Muscle of leg (tissue), 11 donors: Measurements from ENCODE around the gene PGAM1. TPM values are rescaled to one million over a fixed set of nuclear protein-coding genes. Genes with fewer than 3 reads are reported as not detected.
A peak's percentile ranks its signal among the peaks of the same experiment; 100 is the strongest.

ENCODE experiments used
- DNase-seq: peaks from one replicate; pipeline ENCODE4 v3.0.0; 2013
- H3K27ac ChIP-seq: one replicate; pipeline ENCODE4 v1.5.1; 2013; ENCODE audit warnings: mild to moderate bottlenecking, low read length, control low read depth
- H3K27me3 ChIP-seq: one replicate; pipeline ENCODE4 v1.6.1; 2013; ENCODE audit warnings: low read length; ENCODE audit not compliant: control insufficient read depth, insufficient read depth
- H3K36me3 ChIP-seq: one replicate; pipeline ENCODE4 v1.6.1; 2013; ENCODE audit warnings: low read length; ENCODE audit not compliant: control insufficient read depth, insufficient read depth
- H3K4me1 ChIP-seq: one replicate; pipeline ENCODE4 v1.6.1; 2013; ENCODE audit warnings: low read length; ENCODE audit not compliant: control insufficient read depth, insufficient read depth
- H3K4me3 ChIP-seq: one replicate; pipeline ENCODE4 v1.5.1; 2013; ENCODE audit warnings: low read length, control low read depth
- H3K9me3 ChIP-seq: replicated peaks from 2 replicates; pipeline ENCODE4 v1.6.1; 2013; ENCODE audit warnings: low read depth, low read length; ENCODE audit not compliant: control insufficient read depth
- WGBS: methylation state at CpG from one replicate; pipeline ENCODE4 v1.1.5; 2013; ENCODE audit warnings: missing lambda C conversion rate; ENCODE audit not compliant: insufficient coverage; 5-methylcytosine and 5-hydroxymethylcytosine counted together
- polyA plus RNA-seq, 8 donors: library from polyadenylated mRNA; unstranded; fragments of 120-200 nt; gene quantifications; one replicate each; pipeline versions ENCODE4 v1.2.1 to v1.2.3, GENCODE V29; 2013; ENCODE audit warnings: inconsistent platforms in 1 of 8, low replicate concordance in 1 of 8; ENCODE audit not compliant: insufficient read length in 8 of 8, insufficient read depth in 1 of 8
- total RNA-seq: library from RNA; stranded (reverse); fragments of 120-200 nt; gene quantifications from one replicate; pipeline ENCODE4 v1.2.4, GENCODE V29; 2013

The PGAM1 gene
- total and polyA plus RNA-seq, 9 donors: 102 to 160 (median 111) TPM

DNA sequence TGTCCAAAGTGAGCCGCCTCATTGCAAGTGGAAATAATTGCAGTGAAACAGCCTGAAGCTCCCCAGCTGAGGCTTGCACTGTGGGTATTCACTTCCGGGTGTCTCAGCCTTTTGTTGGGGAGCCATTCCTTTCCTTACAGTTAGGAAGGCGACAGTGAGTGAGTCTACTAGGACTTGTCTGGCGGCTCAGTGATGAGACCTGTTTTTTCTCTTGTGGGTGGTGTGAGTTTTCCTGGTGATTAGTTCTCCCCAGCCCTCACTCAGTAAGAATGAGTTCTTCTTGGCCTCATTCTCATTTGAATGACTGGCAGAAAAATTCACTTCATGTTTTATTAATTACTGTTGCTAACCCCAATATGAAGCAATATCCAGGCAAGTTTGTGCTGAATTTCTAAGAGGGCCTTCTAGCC lies 2.6 kb downstream of the PGAM1 start:
- WGBS: 40% methylated on average over 1 of the region's 4 CpGs
- H3K27ac ChIP-seq: no peak overlapping the region
- H3K27me3 ChIP-seq: no peaks in the 10 kb centered on the region
- H3K4me1 ChIP-seq: peaks cover 23% of the 10 kb centered on the region
- peaks cover 27% of the 10 kb centered on the region for H3K36me3 ChIP-seq
- no peak overlapping the region for H3K4me3 ChIP-seq
- no peak for DNase-seq
- no peaks in the 10 kb centered on the region for H3K9me3 ChIP-seq

GRCh38 chr10:97434055-97434454 lies 8.1 kb downstream of the PGAM1 start:
- H3K36me3 ChIP-seq: peaks cover 69% of the 10 kb centered on the region

GRCh38 chr10:97434557-97434956 lies 8.6 kb downstream of the PGAM1 start:
- no peak overlapping the region for H3K4me3 ChIP-seq

More at GRCh38 chr10:97434055-97434454, 8.1 kb downstream of the PGAM1 start:
- no peak for DNase-seq
- Histone ChIP-seq H3K4me3 (no peak overlapping the region), H3K27ac (no peak overlapping the region), H3K9me3 (no peaks in the 10 kb centered on the region), H3K27me3 (no peaks in the 10 kb centered on the region), H3K4me1 (no peaks in the 10 kb centered on the region)

GRCh38 chr10:97435211-97435610 lies 9.2 kb downstream of the PGAM1 start:
- 98% methylated on average over 5 of the region's 6 CpGs for WGBS
- H3K9me3 ChIP-seq: no peaks in the 10 kb centered on the region
- peaks cover 69% of the 10 kb centered on the region for H3K36me3 ChIP-seq
- H3K27ac ChIP-seq: no peak overlapping the region
- H3K4me1 ChIP-seq: no peaks in the 10 kb centered on the region
- no peak for DNase-seq
- no peaks in the 10 kb centered on the region for H3K27me3 ChIP-seq
- H3K4me3 ChIP-seq: no peak overlapping the region

More at GRCh38 chr10:97434557-97434956, 8.6 kb downstream of the PGAM1 start:
- no peak for DNase-seq
- Histone ChIP-seq H3K36me3 (peaks cover 71% of the 10 kb centered on the region), H3K4me1 (no peaks in the 10 kb centered on the region), H3K27ac (no peak overlapping the region), H3K27me3 (no peaks in the 10 kb centered on the region), H3K9me3 (no peaks in the 10 kb centered on the region)
- 100% methylated on average over 1 of the region's 1 CpG for WGBS

DNA sequence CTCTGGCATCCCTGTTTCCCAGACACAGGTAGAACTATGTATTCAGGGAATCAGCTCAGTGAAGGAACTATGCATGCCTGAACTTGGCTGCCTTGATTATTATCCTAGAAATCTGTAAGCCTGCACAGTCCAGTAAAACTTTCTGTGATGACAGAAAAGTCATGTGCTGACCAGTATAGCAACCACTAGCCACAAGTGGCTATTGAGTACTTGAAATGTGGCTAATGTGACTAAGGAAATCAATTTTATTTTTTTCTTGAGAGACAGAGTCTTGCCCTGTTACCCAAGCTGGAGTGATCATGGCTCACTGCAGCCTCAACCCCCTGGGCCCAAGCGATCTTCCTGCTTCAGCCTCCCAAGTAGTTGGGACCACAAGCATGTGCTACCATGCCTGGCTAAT lies 16.3 kb downstream of the PGAM1 start:
- no peak overlapping the region for H3K27ac ChIP-seq
- no peaks in the 10 kb centered on the region for H3K9me3 ChIP-seq
- H3K27me3 ChIP-seq: no peaks in the 10 kb centered on the region
- DNase-seq: no peak
- peaks cover 30% of the 10 kb centered on the region for H3K36me3 ChIP-seq
- H3K4me3 ChIP-seq: no peak overlapping the region
- H3K4me1 ChIP-seq: peaks cover 11% of the 10 kb centered on the region
- 100% methylated on average over 1 of the region's 1 CpG for WGBS

GRCh38 chr10:97444212-97444611 lies 18.2 kb downstream of the PGAM1 start:
- no peak overlapping the region for H3K4me3 ChIP-seq

DNA sequence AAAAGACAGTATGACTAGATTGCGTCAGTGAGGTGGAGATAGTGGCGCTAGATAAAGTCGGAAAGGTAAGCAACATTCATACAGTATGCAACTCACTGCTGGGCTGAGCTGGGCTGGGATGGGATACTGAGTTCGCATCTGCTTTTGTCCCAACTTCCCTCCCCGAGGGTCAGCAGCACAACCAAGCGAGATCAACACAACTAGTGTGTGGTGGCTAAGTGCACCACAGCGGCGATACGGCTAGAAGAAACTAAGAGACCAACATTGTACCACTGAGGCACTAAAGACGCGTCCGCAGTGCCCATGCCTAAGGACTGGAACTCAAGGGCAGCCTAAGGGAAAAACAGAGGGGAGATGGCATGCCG lies 19.3 kb downstream of the PGAM1 start:
- H3K36me3 ChIP-seq: peaks cover 18% of the 10 kb centered on the region
- H3K9me3 ChIP-seq: no peaks in the 10 kb centered on the region
- peak overlapping the region; percentile 79 for H3K4me3 ChIP-seq
- peak overlapping the region; percentile 45 for H3K27ac ChIP-seq
- DNase-seq: no peak
- H3K4me1 ChIP-seq: peaks cover 18% of the 10 kb centered on the region
- no peaks in the 10 kb centered on the region for H3K27me3 ChIP-seq
- 2% methylated on average over 11 of the region's 13 CpGs for WGBS

More at GRCh38 chr10:97444212-97444611, 18.2 kb downstream of the PGAM1 start:
- H3K9me3 ChIP-seq: no peaks in the 10 kb centered on the region
- peaks cover 21% of the 10 kb centered on the region for H3K36me3 ChIP-seq
- no peaks in the 10 kb centered on the region for H3K27me3 ChIP-seq
- H3K4me1 ChIP-seq: peaks cover 18% of the 10 kb centered on the region
- H3K27ac ChIP-seq: no peak overlapping the region
- 100% methylated on average over 1 of the region's 1 CpG for WGBS
- no peak for DNase-seq

GRCh38 chr10:97445722-97446639 lies 20.0 kb downstream of the PGAM1 start, which contains the start of the genes EXOSC1 and ZDHHC16:
Gene EXOSC1, minus strand, starts transcription at chr10:97446006. Its CDS starts 21 bp downstream, at chr10:97445985.
Gene ZDHHC16, plus strand, starts transcription at chr10:97446175. Its CDS starts 5,501 bp downstream, at chr10:97451676.
- peak within 1 kb of the TSS; percentile 79 for H3K4me3 ChIP-seq
- H3K36me3 ChIP-seq: peaks cover 19% of the 10 kb centered on the region
- peak; percentile 99 for DNase-seq
- no peaks in the 10 kb centered on the region for H3K27me3 ChIP-seq
- under 1% methylated on average over 66 of the region's 66 CpGs for WGBS
- peak within 1 kb of the TSS; percentile 61 for H3K27ac ChIP-seq
- H3K4me1 ChIP-seq: peaks cover 23% of the 10 kb centered on the region
- H3K9me3 ChIP-seq: no peaks in the 10 kb centered on the region

GRCh38 chr10:97450828-97451227 lies 24.8 kb downstream of the PGAM1 start:
- no CpG with 5 or more reads among the region's 2 CpGs for WGBS
- peaks cover 26% of the 10 kb centered on the region for H3K4me1 ChIP-seq
- no peak for DNase-seq

GRCh38 chr10:97451605-97452004 lies 25.6 kb downstream of the PGAM1 start:
- no peak overlapping the region for H3K4me3 ChIP-seq
- H3K4me1 ChIP-seq: peaks cover 24% of the 10 kb centered on the region
- WGBS: 95% methylated on average over 14 of the region's 17 CpGs
- no peak for DNase-seq
- H3K9me3 ChIP-seq: no peaks in the 10 kb centered on the region
- H3K36me3 ChIP-seq: peaks cover 55% of the 10 kb centered on the region
- H3K27me3 ChIP-seq: no peaks in the 10 kb centered on the region
- no peak overlapping the region for H3K27ac ChIP-seq

More at GRCh38 chr10:97450828-97451227, 24.8 kb downstream of the PGAM1 start:
- Histone ChIP-seq H3K27ac (no peak overlapping the region), H3K27me3 (no peaks in the 10 kb centered on the region), H3K9me3 (no peaks in the 10 kb centered on the region), H3K4me3 (no peak overlapping the region), H3K36me3 (peaks cover 47% of the 10 kb centered on the region)
